Measurements from ENCODE around the gene SHROOM1.

The SHROOM1 gene

DNA sequence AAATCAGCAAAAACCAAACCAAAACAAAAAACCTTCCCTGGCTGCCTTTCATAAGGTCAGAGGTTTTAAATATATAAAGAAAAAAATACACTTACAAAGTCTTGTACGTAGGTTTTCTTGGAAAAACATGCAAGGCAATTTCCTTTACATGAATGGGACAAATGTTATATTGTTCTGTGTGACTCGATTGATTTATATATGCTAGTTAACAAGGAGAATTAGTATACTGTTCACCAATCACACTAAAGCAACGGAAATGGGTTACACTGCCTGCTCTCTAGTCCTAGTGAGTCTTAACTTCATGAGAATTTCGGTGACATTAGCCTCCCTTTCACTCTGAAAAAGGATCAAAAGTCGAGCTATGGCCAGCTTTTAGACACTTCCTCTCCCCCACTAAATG is 30.3 kb upstream of the SHROOM1 start:
- TF ChIP-seq YY1 (IDR thresholded peaks at IDR 0.05; ENCODE audit: low read depth) (no peak), EP300 (IDR thresholded peaks at IDR 0.05; ENCODE audit: borderline replicate concordance) (no peak), TAF1 (IDR thresholded peaks at IDR 0.05; ENCODE audit: low read depth) (no peak), TEAD4 (IDR thresholded peaks at IDR 0.05) (no peak), CREB1 (IDR thresholded peaks at IDR 0.05; ENCODE audit: low read depth) (no peak), EGR1 (IDR thresholded peaks at IDR 0.05) (no peak)

DNA sequence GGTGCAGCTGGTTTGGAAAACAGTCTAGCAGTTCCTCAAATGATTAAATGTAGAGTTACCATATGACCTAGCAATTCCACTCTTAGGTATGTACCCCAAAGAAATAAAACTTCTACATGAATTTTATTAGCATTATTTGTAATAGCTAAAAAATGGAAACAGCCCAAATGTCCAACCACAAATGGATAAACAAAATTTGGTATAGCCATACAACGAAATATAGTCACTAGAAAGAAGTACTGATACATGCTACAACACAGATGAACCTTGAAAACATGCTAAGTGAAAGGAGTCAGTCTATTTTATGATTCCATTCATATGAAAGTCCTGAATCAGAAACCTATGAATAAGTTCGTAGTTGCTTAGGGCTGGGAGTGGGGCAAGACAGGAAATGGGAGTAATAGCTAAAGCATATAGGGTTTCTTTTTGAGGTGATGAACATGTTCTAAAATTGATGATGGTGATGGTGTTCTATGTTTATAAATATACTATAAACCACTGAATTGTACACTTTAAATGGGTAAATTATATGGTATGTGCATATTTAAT is 29.5 kb upstream of the SHROOM1 start:
- TF ChIP-seq TEAD4 (IDR thresholded peaks at IDR 0.05): no peak
- TF ChIP-seq EP300 (IDR thresholded peaks at IDR 0.05; ENCODE audit: borderline replicate concordance): no peak
- TF ChIP-seq RAD21 (IDR thresholded peaks at IDR 0.05; ENCODE audit: low read depth): no peak
- no peak for TF ChIP-seq TCF12 (IDR thresholded peaks at IDR 0.05; ENCODE audit: low read depth)
- TF ChIP-seq, protein P1, sequence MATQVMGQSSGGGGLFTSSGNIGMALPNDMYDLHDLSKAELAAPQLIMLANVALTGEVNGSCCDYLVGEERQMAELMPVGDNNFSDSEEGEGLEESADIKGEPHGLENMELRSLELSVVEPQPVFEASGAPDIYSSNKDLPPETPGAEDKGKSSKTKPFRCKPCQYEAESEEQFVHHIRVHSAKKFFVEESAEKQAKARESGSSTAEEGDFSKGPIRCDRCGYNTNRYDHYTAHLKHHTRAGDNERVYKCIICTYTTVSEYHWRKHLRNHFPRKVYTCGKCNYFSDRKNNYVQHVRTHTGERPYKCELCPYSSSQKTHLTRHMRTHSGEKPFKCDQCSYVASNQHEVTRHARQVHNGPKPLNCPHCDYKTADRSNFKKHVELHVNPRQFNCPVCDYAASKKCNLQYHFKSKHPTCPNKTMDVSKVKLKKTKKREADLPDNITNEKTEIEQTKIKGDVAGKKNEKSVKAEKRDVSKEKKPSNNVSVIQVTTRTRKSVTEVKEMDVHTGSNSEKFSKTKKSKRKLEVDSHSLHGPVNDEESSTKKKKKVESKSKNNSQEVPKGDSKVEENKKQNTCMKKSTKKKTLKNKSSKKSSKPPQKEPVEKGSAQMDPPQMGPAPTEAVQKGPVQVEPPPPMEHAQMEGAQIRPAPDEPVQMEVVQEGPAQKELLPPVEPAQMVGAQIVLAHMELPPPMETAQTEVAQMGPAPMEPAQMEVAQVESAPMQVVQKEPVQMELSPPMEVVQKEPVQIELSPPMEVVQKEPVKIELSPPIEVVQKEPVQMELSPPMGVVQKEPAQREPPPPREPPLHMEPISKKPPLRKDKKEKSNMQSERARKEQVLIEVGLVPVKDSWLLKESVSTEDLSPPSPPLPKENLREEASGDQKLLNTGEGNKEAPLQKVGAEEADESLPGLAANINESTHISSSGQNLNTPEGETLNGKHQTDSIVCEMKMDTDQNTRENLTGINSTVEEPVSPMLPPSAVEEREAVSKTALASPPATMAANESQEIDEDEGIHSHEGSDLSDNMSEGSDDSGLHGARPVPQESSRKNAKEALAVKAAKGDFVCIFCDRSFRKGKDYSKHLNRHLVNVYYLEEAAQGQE (IDR thresholded peaks at IDR 0.05; ENCODE audit: low read depth): no peak
- no peak for TF ChIP-seq TAF1 (IDR thresholded peaks at IDR 0.05; ENCODE audit: low read depth)
- TF ChIP-seq FOXM1 (IDR thresholded peaks at IDR 0.05; ENCODE audit: borderline replicate concordance, low read depth): no peak
- TF ChIP-seq, protein P2, sequence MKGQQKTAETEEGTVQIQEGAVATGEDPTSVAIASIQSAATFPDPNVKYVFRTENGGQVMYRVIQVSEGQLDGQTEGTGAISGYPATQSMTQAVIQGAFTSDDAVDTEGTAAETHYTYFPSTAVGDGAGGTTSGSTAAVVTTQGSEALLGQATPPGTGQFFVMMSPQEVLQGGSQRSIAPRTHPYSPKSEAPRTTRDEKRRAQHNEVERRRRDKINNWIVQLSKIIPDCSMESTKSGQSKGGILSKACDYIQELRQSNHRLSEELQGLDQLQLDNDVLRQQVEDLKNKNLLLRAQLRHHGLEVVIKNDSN (IDR thresholded peaks at IDR 0.05): no peak
- no peak for TF ChIP-seq EGR1 (IDR thresholded peaks at IDR 0.05)
- TF ChIP-seq YY1 (IDR thresholded peaks at IDR 0.05; ENCODE audit: low read depth): no peak
- no peak for TF ChIP-seq ZBTB7A (IDR thresholded peaks at IDR 0.05; ENCODE audit: low read depth)

DNA sequence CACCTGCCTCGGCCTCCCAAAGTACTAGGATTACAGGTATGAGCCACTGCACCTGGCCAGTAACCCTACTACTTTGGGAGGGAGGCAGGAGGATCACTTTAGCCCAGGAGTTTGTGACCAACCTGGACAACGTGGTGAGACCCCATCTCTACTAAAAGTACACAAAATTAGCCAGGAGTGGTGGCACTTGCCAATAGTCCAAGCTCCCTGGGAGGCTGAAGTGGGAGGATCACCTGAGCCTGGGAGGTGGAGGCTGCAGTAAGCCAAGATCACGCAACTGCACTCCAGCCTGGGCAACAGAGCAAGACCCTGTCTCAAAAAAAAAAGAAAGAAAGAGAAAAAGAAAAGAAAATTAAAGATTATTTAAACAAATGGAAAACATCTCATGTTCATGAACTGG is 25.6 kb upstream of the SHROOM1 start:
- TF ChIP-seq TAF1 (IDR thresholded peaks at IDR 0.05; ENCODE audit: low read depth) (no peak), NFIC (IDR thresholded peaks at IDR 0.05) (no peak), CEBPB (IDR thresholded peaks at IDR 0.05) (no peak), EGR1 (IDR thresholded peaks at IDR 0.05) (no peak), TCF12 (IDR thresholded peaks at IDR 0.05; ENCODE audit: low read depth) (no peak), FOXM1 (IDR thresholded peaks at IDR 0.05; ENCODE audit: borderline replicate concordance, low read depth) (no peak), ZBTB7A (IDR thresholded peaks at IDR 0.05; ENCODE audit: low read depth) (no peak), YY1 (IDR thresholded peaks at IDR 0.05; ENCODE audit: low read depth) (no peak), TEAD4 (IDR thresholded peaks at IDR 0.05) (no peak)
- TF ChIP-seq, protein P2 (IDR thresholded peaks at IDR 0.05): no peak

DNA sequence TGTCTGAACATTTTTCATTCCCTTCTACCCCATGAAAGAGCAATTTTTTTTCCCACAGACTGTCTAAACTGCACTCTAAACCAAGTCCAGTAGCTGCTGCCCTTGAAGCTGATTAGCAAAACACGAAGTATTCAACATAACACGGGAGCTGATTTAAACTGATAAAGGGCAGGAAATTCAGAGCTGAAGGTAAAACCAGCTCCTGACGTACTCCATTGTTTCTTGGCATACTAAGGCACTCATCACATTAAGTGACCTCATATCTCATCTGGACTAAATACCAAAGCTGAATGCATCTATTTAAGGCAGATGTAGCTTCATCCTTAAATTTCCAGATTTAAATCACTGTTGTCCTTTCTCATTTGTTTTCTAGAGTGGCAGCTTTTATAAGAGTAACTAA is 23.9 kb upstream of the SHROOM1 start:
- TF ChIP-seq EP300 (IDR thresholded peaks at IDR 0.05; ENCODE audit: borderline replicate concordance) (no peak), CEBPB (IDR thresholded peaks at IDR 0.05) (no peak), ZBTB7A (IDR thresholded peaks at IDR 0.05; ENCODE audit: low read depth) (no peak), FOXM1 (IDR thresholded peaks at IDR 0.05; ENCODE audit: borderline replicate concordance, low read depth) (no peak), CREB1 (IDR thresholded peaks at IDR 0.05; ENCODE audit: low read depth) (no peak), NFIC (IDR thresholded peaks at IDR 0.05) (no peak), EGR1 (IDR thresholded peaks at IDR 0.05) (no peak), TCF12 (IDR thresholded peaks at IDR 0.05; ENCODE audit: low read depth) (no peak)
- TF ChIP-seq, protein P3, sequence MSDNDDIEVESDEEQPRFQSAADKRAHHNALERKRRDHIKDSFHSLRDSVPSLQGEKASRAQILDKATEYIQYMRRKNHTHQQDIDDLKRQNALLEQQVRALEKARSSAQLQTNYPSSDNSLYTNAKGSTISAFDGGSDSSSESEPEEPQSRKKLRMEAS (IDR thresholded peaks at IDR 0.05): no peak

DNA sequence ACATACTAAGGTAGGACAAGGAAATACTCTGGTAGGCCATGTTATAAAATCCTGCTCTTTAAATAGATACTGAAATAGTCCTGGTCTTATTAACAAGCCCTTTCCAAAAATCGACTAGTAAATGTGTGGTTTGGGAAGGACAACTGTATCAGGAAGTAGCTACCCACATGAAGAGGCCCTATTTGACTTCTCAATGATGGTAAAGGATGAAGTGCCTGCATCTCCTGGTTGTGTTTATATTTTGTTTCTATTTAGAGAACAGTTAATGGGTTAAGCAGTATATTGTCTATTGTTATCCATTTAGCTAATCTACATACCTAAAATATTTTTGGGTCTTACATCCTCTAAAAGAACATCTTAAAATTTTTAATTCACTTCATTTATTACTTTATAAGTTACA is 23.3 kb upstream of the SHROOM1 start:
- TF ChIP-seq TAF1 (IDR thresholded peaks at IDR 0.05; ENCODE audit: low read depth): no peak
- no peak for TF ChIP-seq EP300 (IDR thresholded peaks at IDR 0.05; ENCODE audit: borderline replicate concordance)

DNA sequence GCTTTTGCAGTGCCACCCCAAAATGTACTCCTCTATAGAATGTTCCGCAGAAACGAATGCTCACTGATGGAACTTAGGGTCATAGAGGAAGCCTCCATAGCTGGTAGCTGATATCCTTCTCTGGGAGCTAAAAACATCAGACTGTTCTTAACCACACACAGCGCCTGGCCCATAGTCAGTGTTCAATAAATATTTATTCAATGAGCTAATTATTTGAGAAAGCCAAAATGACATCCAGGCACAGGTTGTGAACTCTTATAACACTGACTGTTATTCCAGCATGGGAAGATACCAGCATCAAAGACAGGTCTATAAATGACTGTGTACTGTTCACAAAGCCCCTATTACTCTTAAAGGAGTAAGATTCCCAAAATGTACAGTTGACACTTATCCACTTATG is 22.9 kb upstream of the SHROOM1 start:
- TF ChIP-seq EGR1 (IDR thresholded peaks at IDR 0.05): no peak
- TF ChIP-seq ZBTB7A (IDR thresholded peaks at IDR 0.05; ENCODE audit: low read depth): no peak
- TF ChIP-seq RAD21 (IDR thresholded peaks at IDR 0.05; ENCODE audit: low read depth): no peak
- TF ChIP-seq EP300 (IDR thresholded peaks at IDR 0.05; ENCODE audit: borderline replicate concordance): no peak
- TF ChIP-seq TEAD4 (IDR thresholded peaks at IDR 0.05): no peak
- TF ChIP-seq, protein P1 (IDR thresholded peaks at IDR 0.05; ENCODE audit: low read depth): no peak
- no peak for TF ChIP-seq TCF12 (IDR thresholded peaks at IDR 0.05; ENCODE audit: low read depth)
- TF ChIP-seq CEBPB (IDR thresholded peaks at IDR 0.05): no peak
- no peak for TF ChIP-seq YY1 (IDR thresholded peaks at IDR 0.05; ENCODE audit: low read depth)
- TF ChIP-seq NFIC (IDR thresholded peaks at IDR 0.05): no peak
- TF ChIP-seq, protein P3 (IDR thresholded peaks at IDR 0.05): no peak
- TF ChIP-seq, protein P2 (IDR thresholded peaks at IDR 0.05): no peak
- no peak for TF ChIP-seq FOXM1 (IDR thresholded peaks at IDR 0.05; ENCODE audit: borderline replicate concordance, low read depth)

Measured in Ishikawa (cell line).